T-helper 2 cell (primary cell): Measurements from ENCODE around the gene ZFYVE28.
"Not testable (repeated sequence)": the region's sequence is repeated elsewhere in the genome, so short reads cannot be mapped to it uniquely, and the experiment has no call there.

ENCODE experiments used
- DNase-seq, 5 experiments: peaks; one replicate each; pipeline versions ENCODE4 v3.0.0 to v3.0.0-alpha.2; 2012 to 2022
- total RNA-seq, 2 donors: gene quantifications; one replicate each; lab custom pipeline; 2026; lab: John Stamatoyannopoulos, UW

Gene ZFYVE28
- 58.9 to 73.6 reads per million in 2 donors for total RNA-seq

DNA sequence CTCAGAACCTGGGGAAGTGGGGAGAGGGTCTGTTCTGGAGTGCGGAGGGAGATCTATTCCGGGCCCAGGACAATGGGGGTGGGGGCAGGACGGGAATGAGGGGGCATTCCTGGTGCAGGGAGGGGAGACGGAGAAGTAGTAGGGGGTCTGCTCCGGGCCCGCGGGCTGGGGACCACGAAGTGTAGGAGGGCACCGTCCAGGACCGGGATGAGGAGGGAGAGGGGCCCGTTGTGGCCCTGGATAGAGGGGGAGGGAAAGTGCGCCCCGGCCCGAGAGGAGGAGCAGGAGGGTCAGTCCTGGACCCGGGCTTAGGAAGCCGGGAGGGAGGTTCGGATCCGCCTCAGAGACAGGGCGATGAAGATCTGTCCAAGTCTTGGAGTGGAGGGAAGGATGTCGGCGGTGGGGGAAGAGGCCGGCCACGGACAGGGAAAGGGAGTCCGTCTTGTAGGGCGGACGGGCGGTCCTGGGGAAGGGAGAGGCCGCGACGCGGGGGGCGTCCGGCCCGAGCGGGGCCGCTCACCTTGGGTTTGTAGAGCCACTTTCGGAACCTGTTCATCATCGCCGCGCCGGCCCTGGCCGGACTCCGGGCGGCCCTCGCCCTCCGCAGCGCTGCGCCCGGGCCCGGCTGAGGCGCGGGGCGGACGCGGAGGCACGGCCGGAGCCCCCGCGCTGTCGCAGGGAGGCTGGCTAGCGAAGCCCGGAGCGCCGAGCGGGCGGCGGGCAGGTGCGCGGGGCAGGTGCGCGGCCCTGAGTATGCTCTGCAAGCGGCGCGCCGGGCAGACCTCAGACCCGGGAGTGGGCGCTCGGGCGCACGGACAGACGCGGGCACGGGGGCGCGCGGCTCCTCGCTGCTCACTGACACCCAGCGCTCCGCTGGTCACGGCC, at the start of gene ZFYVE28:
Gene ZFYVE28, minus strand, starts transcription at position 881 of the 885 bp plus-strand sequence. Its CDS starts 322 bp downstream, at position 559.
- DNase-seq = peak in 1 of 5 experiments; percentile 24

GRCh38 chr4:2465544-2465943, 47.1 kb upstream of the ZFYVE28 start:
- DNase-seq = not testable (repeated sequence)

DNA sequence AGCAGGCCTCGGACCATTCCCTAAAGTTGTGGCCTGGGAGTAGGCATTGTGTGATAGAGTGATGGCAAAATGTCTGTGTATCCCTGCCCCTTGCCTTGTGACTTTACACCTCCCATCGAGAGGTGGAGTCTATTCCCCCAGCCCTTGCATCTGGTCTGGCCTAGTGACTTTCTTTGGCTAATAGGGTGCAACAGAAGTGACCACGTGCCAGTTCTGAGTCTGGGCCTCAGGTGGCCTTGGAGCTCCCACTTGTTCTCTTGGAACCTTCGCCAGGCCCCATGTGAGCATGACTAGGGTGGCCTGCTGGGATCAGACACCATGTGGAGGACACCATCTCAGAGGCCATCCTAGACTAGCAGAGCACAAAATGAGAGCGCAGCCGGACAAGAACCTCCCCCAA, 46.6 kb upstream of the ZFYVE28 start:
- DNase-seq = no peak

DNA sequence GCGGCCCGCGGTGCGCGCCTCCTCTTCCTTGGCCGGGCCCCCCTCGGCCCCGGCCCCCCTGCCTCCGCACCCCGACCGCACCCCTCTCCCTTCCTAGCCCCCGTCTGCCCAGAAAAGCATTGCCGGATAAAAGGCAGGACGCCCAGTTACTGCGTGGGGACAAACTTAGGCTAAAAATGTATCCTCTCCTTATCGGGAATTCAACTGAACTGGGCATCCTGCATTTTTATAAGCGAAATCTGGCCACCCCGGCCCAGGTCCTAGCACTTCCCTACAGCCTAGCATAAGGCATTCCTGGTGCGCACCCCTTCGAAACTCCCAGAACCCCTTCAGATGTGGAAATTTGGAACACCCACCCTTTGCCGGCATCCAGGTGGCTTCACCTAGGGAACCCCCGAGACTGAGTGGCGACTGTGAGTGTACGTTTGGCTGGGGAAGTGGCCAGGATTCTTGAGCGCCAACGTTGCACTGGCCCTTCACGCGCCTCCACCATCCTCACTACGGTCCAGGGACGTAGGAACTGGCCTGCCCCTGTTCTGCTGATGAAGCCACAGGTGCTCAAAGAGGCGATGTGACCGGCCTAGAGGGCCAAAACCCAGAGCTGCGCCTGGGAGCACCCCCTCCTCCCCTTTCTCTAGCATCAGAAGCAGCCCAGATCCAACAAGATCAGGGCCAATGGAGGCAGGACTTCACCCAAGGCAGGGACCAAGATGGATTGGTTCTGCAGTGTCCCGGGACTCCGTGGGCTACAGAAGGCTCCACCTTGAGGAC, 44.7 kb upstream of the ZFYVE28 start:
- no peak for DNase-seq

GRCh38 chr4:2462218-2462991, 44.0 kb upstream of the ZFYVE28 start:
- peak; percentile 46 to 81 (median 53) for DNase-seq

GRCh38 chr4:2461246-2461960, 43.0 kb upstream of the ZFYVE28 start:
- DNase-seq = no peak

DNA sequence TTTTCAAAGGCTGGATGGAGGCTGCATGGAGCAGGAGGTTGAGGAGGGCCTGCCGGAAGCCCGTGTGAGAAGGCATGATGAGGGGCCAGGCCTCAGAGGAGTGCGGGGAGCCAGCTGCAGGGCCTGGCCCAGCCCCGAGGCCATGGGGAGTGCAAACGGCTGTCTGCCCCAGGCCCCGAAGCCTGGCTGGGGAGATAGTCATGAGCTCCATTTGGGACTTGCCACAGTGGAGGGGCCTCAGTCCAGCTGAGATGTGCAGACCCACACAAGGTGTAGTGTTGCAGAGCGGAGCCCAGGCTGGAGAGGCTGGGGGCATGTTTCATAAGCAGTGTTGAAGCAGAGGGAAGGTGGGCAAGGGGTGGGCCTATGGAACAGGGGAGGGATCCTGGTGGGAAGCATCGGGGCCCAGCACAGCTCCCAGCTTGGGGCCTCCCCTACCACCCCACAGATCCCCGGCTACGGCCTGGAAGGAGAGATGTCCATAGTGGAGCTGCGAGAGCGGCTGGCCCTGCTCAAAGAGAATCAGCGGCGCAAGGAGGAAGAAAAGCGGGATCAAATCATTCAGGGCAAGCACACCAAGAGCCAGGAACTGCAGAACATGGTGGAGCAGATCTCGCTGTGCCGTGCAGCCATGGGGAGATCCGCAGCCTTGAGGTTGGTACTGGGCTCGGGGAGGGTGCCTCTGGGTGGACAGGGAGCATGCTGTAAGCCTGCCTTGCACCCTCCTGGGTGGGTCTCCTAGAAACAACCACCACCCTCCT, 41.3 kb upstream of the ZFYVE28 start:
- no peak for DNase-seq

DNA sequence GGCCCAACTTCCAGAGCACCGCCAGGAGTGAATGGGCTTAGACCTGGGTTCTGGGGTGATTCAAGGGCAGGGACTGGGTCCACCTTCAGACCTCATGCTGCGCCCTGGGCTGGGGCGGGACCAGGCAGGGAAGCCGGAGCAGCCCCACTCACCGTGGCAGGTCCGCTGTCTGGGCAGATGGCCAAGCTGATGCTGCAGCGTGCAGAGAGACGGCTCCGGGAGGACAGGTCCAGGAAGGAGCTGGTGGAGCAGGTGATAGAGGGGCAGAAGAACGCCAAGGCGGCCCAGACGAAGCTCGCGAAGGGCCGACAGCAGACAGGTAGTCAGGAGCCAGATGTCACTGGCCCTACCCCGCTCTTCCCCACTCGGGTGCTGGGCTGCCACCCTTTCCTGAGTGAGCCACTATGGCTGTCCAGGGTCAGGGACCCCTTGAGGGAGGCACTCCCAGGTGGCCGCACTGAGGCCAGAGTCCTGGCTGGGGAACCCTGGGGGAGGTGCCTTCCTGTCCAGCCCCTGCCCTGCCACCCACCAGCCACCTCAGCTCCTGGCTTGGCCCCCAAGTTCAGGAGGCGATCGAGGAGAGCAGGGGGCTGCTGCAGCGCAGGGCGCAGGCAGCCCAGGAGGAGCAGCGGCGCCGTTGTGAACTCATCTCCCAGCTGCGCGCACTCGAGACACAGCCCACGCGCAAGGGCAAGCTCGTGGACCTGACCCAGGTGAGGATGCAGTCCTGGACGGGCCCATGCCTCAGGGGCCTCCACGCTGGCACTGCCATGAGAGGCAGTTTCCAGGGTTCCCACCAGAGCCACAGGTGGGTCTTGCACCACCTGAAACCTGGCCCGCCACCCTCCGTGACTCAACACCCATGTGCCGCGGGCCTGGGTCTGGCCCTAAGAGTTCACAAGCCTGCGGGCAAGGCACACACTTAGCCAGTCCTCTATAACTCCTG, 40.4 kb upstream of the ZFYVE28 start:
- no peak for DNase-seq

- no peak for DNase-seq
These were observed 39.2 kb upstream of the ZFYVE28 start for GRCh38 chr4:2457481-2458295.

- DNase-seq = no peak
These were observed 33.7 kb upstream of the ZFYVE28 start for GRCh38 chr4:2451821-2452785.

DNA sequence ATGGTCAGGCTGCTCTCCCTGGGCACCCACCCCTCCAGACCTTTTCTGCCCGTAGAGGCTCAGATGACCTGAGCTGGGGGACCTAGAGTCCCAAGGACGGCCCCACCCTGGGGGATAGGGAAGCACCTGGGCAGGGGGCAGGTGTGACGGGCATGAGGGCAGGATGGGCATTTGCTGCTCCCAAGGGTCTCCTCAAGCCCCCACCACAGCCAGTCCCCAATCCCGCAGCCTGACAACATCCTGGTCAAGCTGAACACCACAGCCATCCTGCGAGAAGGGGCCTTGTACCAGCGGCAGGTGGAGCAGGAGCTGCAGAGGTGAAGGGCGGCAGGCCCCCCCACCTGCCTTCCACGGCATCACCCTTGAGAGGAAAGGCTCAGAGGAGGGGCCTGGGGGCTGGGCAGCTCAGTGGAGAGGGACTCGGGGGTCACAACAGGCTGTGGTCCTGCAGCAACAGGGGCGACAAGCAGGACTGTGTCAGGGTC, 32.6 kb upstream of the ZFYVE28 start:
- no peak for DNase-seq

DNA sequence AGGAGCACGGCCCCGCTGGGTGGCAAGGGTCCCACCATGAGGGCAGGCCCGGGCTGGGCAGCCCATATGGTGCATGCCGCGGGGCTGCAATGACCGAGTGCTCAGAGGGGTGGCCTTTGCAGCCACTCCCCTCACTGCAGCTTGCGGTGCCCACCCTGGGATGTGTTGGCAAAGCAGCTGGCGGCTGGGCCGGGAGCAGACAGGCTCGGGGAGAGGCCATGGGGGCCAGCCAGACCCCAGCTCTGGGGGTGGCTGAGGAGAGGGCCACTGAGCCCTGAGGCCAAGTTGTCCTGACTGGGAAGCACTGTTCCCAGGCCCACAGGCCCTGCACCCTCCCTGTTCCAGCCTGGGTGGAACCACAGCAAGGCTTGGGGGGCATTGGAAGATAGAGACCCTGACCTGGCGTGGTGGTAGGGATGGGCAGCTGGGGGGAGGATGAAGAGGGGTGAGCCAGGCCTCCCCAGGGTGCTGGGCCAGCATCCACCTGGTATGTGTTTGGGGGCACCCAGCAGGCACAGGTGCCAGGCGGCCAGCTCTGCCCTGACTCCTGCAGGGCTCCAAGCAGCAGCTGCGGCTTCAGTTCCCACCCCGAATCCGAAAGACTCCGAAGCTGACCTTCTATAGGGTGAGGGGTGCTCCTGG, 32.1 kb upstream of the ZFYVE28 start:
- no peak for DNase-seq

- no peak for DNase-seq
These were observed 31.3 kb upstream of the ZFYVE28 start for GRCh38 chr4:2449511-2450392.

DNA sequence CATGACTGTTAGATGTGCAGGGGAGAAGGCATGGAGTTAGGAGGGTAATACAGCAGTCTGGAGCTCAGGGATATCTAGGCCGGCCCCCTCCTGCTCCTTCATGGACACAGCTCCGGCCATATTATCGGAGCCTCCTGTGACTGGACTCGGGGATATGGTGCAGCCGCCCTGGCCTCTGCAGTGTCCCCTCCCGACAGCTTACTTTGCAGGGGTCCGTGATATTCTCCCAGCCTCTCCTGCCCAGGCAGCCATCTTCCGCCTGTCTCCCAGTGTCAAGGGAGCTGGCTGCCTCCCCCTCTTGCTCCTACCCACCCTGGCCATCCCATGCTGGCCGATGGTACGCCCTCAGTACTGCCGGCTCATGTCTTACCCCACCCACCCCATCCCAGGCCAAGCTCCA, 30.6 kb upstream of the ZFYVE28 start:
- DNase-seq = no peak

DNA sequence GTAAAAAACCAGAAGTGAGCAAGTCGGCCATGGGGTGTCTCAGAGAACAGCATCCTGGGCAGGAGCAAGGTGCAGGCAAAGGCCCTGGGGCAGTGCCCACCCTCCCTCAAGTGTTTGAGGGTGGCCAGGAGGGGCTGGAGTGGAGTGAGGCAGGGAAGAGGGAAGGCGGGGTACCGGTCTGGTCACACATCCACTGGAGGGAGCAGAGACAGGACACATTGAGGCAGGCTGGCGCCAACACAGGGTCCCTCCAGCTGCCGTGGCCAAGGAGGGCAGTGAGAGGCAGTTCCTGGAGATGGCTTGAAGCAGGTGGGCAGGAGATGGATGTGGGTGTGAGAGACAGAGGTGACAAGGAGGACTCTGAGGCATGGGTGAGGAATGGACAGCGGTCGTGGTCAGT, 30.1 kb upstream of the ZFYVE28 start:
- DNase-seq = no peak
